GM12878 (cell line): Measurements from ENCODE around the gene TSEN54. TPM values are rescaled to one million over a fixed set of nuclear protein-coding genes. Genes with fewer than 3 reads are reported as not detected.

Experiments
- ASH2L ChIP-seq: fragments of 300-600, 200-600 bp; sonication (generic); IDR thresholded peaks from 2 replicates; pipeline ENCODE4 v1.6.1; 2017; ENCODE audit warnings: low read depth, mild to moderate bottlenecking, borderline replicate concordance
- EZH2 ChIP-seq: IDR thresholded peaks from 2 replicates; pipeline ENCODE4 v1.6.1; 2012; ENCODE audit warnings: low read depth, mild to moderate bottlenecking, control low read depth, inconsistent platforms, low read length, borderline replicate concordance; ENCODE audit not compliant: control insufficient read depth
- MEF2A ChIP-seq: IDR thresholded peaks from 2 replicates; pipeline ENCODE4 v1.6.1; 2011; ENCODE audit warnings: low read depth, mild to moderate bottlenecking, low read length, moderate library complexity; ENCODE audit not compliant: insufficient read depth
- MEF2B ChIP-seq: fragments of 450-650 bp; IDR thresholded peaks from 2 replicates; pipeline ENCODE4 v1.6.1; 2018; ENCODE audit warnings: mild to moderate bottlenecking, moderate library complexity; ENCODE audit not compliant: partially characterized antibody, poor library complexity, severe bottlenecking
- SMC3 ChIP-seq: IDR thresholded peaks from 2 replicates; pipeline ENCODE4 v1.6.1; 2011; ENCODE audit warnings: low read length, improper control_type of control experiment, borderline replicate concordance
- SREBF1 ChIP-seq: IDR thresholded peaks from 2 replicates; pipeline ENCODE4 v1.6.1; 2012; ENCODE audit warnings: mild to moderate bottlenecking, low read length
- polyA plus RNA-seq, 11 experiments: library from polyadenylated mRNA; depleted of rRNA in 4 of 11; unstranded in 6 of 11; stranded (reverse) in 5 of 11; fragments of >200 nt; fragmentation: Nextera tagmentation in 4 of 11; fragmentation: Illumina TruSeq in 1 of 11; extraction: Ambion mirVana in 4 of 11; extraction: Trizol in 1 of 11; gene quantifications; 1 replicate in 1 of 11; 2 replicates in 10 of 11; pipeline versions ENCODE4 v1.2.1 to v1.2.3, GENCODE V29; 2011 to 2016; ENCODE audit warnings: inconsistent platforms in 2 of 11, missing spikeins in 2 of 11, low read depth in 1 of 11
- total RNA-seq, 4 experiments: library from RNA; depleted of rRNA in 3 of 4; stranded (reverse); fragments of >200 nt in 3 of 4; fragmentation: Illumina TruSeq in 1 of 4; extraction: Trizol in 1 of 4; gene quantifications; 2 replicates each; pipeline versions ENCODE4 v1.2.1 to v1.2.3, GENCODE V29; 2013 to 2021
- TF ChIP-seq, protein P1 (sequence below): fragments of 450-650 bp; IDR thresholded peaks from 2 replicates; pipeline ENCODE4 v1.6.1; 2017; ENCODE audit warnings: antibody characterized with exemption, mild to moderate bottlenecking, moderate library complexity
- TF ChIP-seq, protein P2 (sequence below): fragments of 450-650 bp; IDR thresholded peaks from 2 replicates; pipeline ENCODE4 v1.6.1; 2014; ENCODE audit warnings: mild to moderate bottlenecking
- TF ChIP-seq, protein P3 (sequence below): fragments of 450-650 bp; IDR thresholded peaks from 2 replicates; pipeline ENCODE4 v1.6.1; 2017; ENCODE audit warnings: mild to moderate bottlenecking, moderate library complexity
- TF ChIP-seq, protein P4 (sequence below): fragments of 450-650 bp; formaldehyde crosslinking; IDR thresholded peaks from 2 replicates; pipeline ENCODE4 v1.4.0; 2022; ENCODE audit warnings: mild to moderate bottlenecking, moderate library complexity
- TF ChIP-seq, protein P5 (sequence below): fragments of 450-650 bp; formaldehyde crosslinking; IDR thresholded peaks from 2 replicates; pipeline ENCODE4 v1.4.0; 2020; ENCODE audit warnings: mild to moderate bottlenecking, moderate library complexity

TSEN54 gene
- total and polyA plus RNA-seq, 10 of the 15 experiments (the other 5 are each of a cell fraction or from before 2014, with no cell fraction given) = 7.1 to 48.0 (median 41.1) TPM

DNA sequence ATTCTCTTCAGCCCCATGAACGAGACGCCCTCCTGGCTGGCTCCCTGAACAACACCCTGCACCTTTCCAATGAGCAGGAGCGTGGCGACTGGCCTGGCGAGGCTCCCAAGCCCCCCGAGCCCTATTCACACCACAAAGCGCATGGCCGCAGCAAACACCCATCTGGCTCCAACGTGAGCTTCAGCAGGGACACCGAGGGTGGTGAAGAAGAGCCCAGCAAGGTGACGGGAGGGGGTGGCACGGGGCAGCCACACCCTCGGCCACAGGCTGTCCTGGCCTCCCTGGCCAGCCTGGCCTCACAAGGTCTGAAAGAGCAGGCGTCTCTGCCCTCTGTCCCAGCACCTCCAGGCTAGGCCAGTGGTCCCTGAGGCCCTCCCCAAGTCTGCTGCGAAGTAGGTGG lies 24.6 kb upstream of the TSEN54 start (continued):
- TF ChIP-seq, protein P1, sequence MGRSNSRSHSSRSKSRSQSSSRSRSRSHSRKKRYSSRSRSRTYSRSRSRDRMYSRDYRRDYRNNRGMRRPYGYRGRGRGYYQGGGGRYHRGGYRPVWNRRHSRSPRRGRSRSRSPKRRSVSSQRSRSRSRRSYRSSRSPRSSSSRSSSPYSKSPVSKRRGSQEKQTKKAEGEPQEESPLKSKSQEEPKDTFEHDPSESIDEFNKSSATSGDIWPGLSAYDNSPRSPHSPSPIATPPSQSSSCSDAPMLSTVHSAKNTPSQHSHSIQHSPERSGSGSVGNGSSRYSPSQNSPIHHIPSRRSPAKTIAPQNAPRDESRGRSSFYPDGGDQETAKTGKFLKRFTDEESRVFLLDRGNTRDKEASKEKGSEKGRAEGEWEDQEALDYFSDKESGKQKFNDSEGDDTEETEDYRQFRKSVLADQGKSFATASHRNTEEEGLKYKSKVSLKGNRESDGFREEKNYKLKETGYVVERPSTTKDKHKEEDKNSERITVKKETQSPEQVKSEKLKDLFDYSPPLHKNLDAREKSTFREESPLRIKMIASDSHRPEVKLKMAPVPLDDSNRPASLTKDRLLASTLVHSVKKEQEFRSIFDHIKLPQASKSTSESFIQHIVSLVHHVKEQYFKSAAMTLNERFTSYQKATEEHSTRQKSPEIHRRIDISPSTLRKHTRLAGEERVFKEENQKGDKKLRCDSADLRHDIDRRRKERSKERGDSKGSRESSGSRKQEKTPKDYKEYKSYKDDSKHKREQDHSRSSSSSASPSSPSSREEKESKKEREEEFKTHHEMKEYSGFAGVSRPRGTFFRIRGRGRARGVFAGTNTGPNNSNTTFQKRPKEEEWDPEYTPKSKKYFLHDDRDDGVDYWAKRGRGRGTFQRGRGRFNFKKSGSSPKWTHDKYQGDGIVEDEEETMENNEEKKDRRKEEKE = no peak
- no peak for TF ChIP-seq ASH2L
- TF ChIP-seq EZH2 = no peak
- TF ChIP-seq, protein P2, sequence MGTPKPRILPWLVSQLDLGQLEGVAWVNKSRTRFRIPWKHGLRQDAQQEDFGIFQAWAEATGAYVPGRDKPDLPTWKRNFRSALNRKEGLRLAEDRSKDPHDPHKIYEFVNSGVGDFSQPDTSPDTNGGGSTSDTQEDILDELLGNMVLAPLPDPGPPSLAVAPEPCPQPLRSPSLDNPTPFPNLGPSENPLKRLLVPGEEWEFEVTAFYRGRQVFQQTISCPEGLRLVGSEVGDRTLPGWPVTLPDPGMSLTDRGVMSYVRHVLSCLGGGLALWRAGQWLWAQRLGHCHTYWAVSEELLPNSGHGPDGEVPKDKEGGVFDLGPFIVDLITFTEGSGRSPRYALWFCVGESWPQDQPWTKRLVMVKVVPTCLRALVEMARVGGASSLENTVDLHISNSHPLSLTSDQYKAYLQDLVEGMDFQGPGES = no peak
- no peak for TF ChIP-seq MEF2A
- TF ChIP-seq, protein P3, sequence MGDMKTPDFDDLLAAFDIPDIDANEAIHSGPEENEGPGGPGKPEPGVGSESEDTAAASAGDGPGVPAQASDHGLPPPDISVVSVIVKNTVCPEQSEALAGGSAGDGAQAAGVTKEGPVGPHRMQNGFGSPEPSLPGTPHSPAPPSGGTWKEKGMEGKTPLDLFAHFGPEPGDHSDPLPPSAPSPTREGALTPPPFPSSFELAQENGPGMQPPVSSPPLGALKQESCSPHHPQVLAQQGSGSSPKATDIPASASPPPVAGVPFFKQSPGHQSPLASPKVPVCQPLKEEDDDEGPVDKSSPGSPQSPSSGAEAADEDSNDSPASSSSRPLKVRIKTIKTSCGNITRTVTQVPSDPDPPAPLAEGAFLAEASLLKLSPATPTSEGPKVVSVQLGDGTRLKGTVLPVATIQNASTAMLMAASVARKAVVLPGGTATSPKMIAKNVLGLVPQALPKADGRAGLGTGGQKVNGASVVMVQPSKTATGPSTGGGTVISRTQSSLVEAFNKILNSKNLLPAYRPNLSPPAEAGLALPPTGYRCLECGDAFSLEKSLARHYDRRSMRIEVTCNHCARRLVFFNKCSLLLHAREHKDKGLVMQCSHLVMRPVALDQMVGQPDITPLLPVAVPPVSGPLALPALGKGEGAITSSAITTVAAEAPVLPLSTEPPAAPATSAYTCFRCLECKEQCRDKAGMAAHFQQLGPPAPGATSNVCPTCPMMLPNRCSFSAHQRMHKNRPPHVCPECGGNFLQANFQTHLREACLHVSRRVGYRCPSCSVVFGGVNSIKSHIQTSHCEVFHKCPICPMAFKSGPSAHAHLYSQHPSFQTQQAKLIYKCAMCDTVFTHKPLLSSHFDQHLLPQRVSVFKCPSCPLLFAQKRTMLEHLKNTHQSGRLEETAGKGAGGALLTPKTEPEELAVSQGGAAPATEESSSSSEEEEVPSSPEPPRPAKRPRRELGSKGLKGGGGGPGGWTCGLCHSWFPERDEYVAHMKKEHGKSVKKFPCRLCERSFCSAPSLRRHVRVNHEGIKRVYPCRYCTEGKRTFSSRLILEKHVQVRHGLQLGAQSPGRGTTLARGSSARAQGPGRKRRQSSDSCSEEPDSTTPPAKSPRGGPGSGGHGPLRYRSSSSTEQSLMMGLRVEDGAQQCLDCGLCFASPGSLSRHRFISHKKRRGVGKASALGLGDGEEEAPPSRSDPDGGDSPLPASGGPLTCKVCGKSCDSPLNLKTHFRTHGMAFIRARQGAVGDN = no peak
- TF ChIP-seq SREBF1 = no peak
- TF ChIP-seq MEF2B = no peak
- TF ChIP-seq SMC3 = no peak
- TF ChIP-seq, protein P4, sequence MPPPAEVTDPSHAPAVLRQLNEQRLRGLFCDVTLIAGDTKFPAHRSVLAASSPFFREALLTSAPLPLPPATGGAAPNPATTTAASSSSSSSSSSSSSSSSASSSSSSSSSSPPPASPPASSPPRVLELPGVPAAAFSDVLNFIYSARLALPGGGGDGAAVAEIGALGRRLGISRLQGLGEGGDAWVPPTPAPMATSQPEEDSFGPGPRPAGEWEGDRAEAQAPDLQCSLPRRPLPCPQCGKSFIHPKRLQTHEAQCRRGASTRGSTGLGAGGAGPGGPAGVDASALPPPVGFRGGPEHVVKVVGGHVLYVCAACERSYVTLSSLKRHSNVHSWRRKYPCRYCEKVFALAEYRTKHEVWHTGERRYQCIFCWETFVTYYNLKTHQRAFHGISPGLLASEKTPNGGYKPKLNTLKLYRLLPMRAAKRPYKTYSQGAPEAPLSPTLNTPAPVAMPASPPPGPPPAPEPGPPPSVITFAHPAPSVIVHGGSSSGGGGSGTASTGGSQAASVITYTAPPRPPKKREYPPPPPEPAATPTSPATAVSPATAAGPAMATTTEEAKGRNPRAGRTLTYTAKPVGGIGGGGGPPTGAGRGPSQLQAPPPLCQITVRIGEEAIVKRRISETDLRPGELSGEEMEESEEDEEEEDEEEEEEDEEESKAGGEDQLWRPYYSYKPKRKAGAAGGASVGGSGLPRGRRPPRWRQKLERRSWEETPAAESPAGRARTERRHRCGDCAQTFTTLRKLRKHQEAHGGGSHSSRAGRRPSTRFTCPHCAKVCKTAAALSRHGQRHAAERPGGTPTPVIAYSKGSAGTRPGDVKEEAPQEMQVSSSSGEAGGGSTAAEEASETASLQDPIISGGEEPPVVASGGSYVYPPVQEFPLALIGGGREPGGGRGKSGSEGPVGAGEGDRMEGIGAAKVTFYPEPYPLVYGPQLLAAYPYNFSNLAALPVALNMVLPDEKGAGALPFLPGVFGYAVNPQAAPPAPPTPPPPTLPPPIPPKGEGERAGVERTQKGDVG (CRISPR knock-in tag) = no peak
- TF ChIP-seq, protein P5, sequence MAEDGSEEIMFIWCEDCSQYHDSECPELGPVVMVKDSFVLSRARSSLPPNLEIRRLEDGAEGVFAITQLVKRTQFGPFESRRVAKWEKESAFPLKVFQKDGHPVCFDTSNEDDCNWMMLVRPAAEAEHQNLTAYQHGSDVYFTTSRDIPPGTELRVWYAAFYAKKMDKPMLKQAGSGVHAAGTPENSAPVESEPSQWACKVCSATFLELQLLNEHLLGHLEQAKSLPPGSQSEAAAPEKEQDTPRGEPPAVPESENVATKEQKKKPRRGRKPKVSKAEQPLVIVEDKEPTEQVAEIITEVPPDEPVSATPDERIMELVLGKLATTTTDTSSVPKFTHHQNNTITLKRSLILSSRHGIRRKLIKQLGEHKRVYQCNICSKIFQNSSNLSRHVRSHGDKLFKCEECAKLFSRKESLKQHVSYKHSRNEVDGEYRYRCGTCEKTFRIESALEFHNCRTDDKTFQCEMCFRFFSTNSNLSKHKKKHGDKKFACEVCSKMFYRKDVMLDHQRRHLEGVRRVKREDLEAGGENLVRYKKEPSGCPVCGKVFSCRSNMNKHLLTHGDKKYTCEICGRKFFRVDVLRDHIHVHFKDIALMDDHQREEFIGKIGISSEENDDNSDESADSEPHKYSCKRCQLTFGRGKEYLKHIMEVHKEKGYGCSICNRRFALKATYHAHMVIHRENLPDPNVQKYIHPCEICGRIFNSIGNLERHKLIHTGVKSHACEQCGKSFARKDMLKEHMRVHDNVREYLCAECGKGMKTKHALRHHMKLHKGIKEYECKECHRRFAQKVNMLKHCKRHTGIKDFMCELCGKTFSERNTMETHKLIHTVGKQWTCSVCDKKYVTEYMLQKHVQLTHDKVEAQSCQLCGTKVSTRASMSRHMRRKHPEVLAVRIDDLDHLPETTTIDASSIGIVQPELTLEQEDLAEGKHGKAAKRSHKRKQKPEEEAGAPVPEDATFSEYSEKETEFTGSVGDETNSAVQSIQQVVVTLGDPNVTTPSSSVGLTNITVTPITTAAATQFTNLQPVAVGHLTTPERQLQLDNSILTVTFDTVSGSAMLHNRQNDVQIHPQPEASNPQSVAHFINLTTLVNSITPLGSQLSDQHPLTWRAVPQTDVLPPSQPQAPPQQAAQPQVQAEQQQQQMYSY = no peak
